Keratinocyte (primary cell): ENCODE results near the gene TMEM45A. TPM values are rescaled to one million over a fixed set of nuclear protein-coding genes. Genes with fewer than 3 reads are reported as not detected.
"Not testable (repeated sequence)": the region's sequence is repeated elsewhere in the genome, so short reads cannot be mapped to it uniquely, and the experiment has no call there.

Source experiments
- DNase-seq: peaks from one replicate; pipeline ENCODE4 v3.0.0-alpha.2; 2011; ENCODE audit warnings: low read depth, missing footprints, low spot score
- FAIRE-seq: peaks from 2 replicates; lab custom pipeline; 2011; peaks lifted over from hg19 to GRCh38; lab: Jason Lieb, UNC
- H2AFZ ChIP-seq: 2 replicates; pipeline ENCODE4 v1.6.0; 2012; ENCODE audit warnings: low read length, control low read depth, inconsistent platforms; ENCODE audit not compliant: control insufficient read depth
- H3K27ac ChIP-seq: 2 replicates; pipeline ENCODE4 v1.5.1; 2011; ENCODE audit warnings: low read length; ENCODE audit not compliant: control insufficient read depth, insufficient read depth
- H3K27me3 ChIP-seq: 3 replicates; pipeline ENCODE4 v1.6.0; 2011; ENCODE audit warnings: low read length; ENCODE audit not compliant: control insufficient read depth, insufficient read depth; ENCODE audit errors: extremely low read depth
- H3K36me3 ChIP-seq, 2 experiments: 2 replicates in 1 of 2; 3 replicates in 1 of 2; pipeline ENCODE4 v1.5.1; 2011; ENCODE audit warnings: low read length in 2 of 2, mild to moderate bottlenecking in 1 of 2; ENCODE audit not compliant: control insufficient read depth in 2 of 2, insufficient read depth in 2 of 2; ENCODE audit errors: extremely low read depth in 1 of 2
- H3K4me1 ChIP-seq: 3 replicates; pipeline ENCODE4 v1.5.1; 2011; ENCODE audit warnings: low read length; ENCODE audit not compliant: control insufficient read depth, insufficient read depth; ENCODE audit errors: extremely low read depth
- H3K4me2 ChIP-seq: 3 replicates; pipeline ENCODE4 v1.6.0; 2011; ENCODE audit warnings: low read depth, low read length; ENCODE audit not compliant: control insufficient read depth, insufficient read depth; ENCODE audit errors: extremely low read depth
- H3K4me3 ChIP-seq, 3 experiments: fragments of 200-600 bp in 1 of 3; sonication (generic) in 1 of 3; 2 replicates in 2 of 3; 3 replicates in 1 of 3; pipeline ENCODE4 v1.5.1; 2011 to 2016; ENCODE audit warnings: low read length in 3 of 3, mild to moderate bottlenecking in 3 of 3, control low read depth in 2 of 3, inconsistent platforms in 1 of 3, low read depth in 1 of 3, mixed read lengths in 1 of 3, mixed run types in 1 of 3, moderate library complexity in 1 of 3; ENCODE audit not compliant: control insufficient read depth in 2 of 3, insufficient read depth in 2 of 3; ENCODE audit errors: extremely low read depth in 1 of 3
- H3K79me2 ChIP-seq: 2 replicates; pipeline ENCODE4 v1.6.0; 2012; ENCODE audit warnings: low read length; ENCODE audit not compliant: control insufficient read depth, insufficient read depth
- H3K9ac ChIP-seq: 3 replicates; pipeline ENCODE4 v1.6.0; 2011; ENCODE audit warnings: low read length; ENCODE audit not compliant: control insufficient read depth, insufficient read depth; ENCODE audit errors: extremely low read depth
- H3K9me1 ChIP-seq: 3 replicates; pipeline ENCODE4 v1.6.0; 2011; ENCODE audit warnings: low read length; ENCODE audit not compliant: control insufficient read depth, insufficient read depth; ENCODE audit errors: extremely low read depth
- H3K9me3 ChIP-seq: 2 replicates; pipeline ENCODE4 v1.5.1; 2012; ENCODE audit warnings: low read depth, low read length; ENCODE audit not compliant: control insufficient read depth
- H4K20me1 ChIP-seq: 3 replicates; pipeline ENCODE4 v1.6.0; 2011; ENCODE audit warnings: low read length; ENCODE audit not compliant: control insufficient read depth, insufficient read depth; ENCODE audit errors: extremely low read depth
- EZH2 ChIP-seq: IDR thresholded peaks from one replicate; pipeline ENCODE4 v1.6.1; 2012; ENCODE audit warnings: inconsistent platforms, mild to moderate bottlenecking, low read length, moderate library complexity
- dilution Hi-C: fragments of 300-500 bp; cut with MboI; formaldehyde crosslinking; loops from one replicate; pipeline ENCODE4 v1.7.0; 2020; ENCODE audit warnings: low sequenced_read_pairs; ENCODE audit not compliant: extremely low pct_ligation_motif_present
- polyA plus RNA-seq, 5 experiments: library from polyadenylated mRNA; depleted of rRNA in 3 of 5; stranded (reverse) in 3 of 5; stranded (forward) in 1 of 5; unstranded in 1 of 5; fragments of >200 nt; gene quantifications; 1 replicate in 1 of 5; 2 replicates in 3 of 5; 3 replicates in 1 of 5; pipeline versions ENCODE4 v1.2.1 to v1.2.3, GENCODE V29; 2011 to 2012; ENCODE audit warnings: missing spikeins in 2 of 5, low read depth in 1 of 5, low replicate concordance in 1 of 5
- TF ChIP-seq, protein P1 (sequence below), 3 experiments: IDR thresholded peaks in 1 of 3; conservative IDR thresholded peaks in 1 of 3; optimal IDR thresholded peaks in 1 of 3; 2 replicates in 2 of 3; 3 replicates in 1 of 3; pipeline versions ENCODE3 to v1.5.1; 2011; ENCODE audit warnings: low read length in 3 of 3, mild to moderate bottlenecking in 3 of 3, moderate library complexity in 2 of 3, control low read depth in 1 of 3, inconsistent platforms in 1 of 3; ENCODE audit not compliant: insufficient read depth in 2 of 3; ENCODE audit errors: extremely low read depth in 1 of 3

Gene TMEM45A
- polyA plus RNA-seq, 1 donor (not counting 4 experiments of a cell fraction or from before 2014, with no cell fraction given), result 57.2 TPM

DNA sequence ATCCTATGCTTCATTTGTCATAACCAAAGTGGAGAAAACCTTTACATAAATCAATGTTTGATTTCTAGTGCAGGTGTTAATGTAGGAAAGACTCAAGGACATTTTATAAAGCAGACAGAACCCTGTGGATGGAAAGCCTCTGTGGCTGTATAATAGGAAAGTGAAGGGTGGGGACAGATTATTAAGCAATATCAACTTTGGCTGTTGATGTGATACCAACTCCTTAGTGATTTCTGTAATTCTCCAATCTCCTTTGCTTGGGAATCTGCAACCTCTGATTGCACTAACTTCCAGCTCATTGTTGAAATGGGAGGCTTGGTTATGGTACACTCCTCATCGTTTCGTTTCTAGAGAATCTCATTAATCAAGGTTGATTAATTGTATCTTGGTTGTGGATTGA, 87.7 kb downstream of the TMEM45A start:
- H3K36me3 ChIP-seq, result no peaks in the 10 kb centered on the region
- H3K9me3 ChIP-seq, result no peaks in the 10 kb centered on the region
- H3K27ac ChIP-seq, result no peak overlapping the region
- H4K20me1 ChIP-seq, result no peaks in the 10 kb centered on the region
- no peak overlapping the region for H3K4me3 ChIP-seq
- FAIRE-seq (no peak), DNase-seq (no peak)
- no peak for TF ChIP-seq EZH2
- TF ChIP-seq, protein P1, sequence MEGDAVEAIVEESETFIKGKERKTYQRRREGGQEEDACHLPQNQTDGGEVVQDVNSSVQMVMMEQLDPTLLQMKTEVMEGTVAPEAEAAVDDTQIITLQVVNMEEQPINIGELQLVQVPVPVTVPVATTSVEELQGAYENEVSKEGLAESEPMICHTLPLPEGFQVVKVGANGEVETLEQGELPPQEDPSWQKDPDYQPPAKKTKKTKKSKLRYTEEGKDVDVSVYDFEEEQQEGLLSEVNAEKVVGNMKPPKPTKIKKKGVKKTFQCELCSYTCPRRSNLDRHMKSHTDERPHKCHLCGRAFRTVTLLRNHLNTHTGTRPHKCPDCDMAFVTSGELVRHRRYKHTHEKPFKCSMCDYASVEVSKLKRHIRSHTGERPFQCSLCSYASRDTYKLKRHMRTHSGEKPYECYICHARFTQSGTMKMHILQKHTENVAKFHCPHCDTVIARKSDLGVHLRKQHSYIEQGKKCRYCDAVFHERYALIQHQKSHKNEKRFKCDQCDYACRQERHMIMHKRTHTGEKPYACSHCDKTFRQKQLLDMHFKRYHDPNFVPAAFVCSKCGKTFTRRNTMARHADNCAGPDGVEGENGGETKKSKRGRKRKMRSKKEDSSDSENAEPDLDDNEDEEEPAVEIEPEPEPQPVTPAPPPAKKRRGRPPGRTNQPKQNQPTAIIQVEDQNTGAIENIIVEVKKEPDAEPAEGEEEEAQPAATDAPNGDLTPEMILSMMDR (optimal IDR thresholded peaks at IDR 0.05 in 1 of 3, IDR thresholded peaks at IDR 0.05 in 1 of 3, conservative IDR thresholded peaks at IDR 0.05 in 1 of 3; ENCODE audit: extremely low read depth in 1 of 3, insufficient read depth in 2 of 3, low read length in 3 of 3), result no peak
- no peak overlapping the region for H3K9ac ChIP-seq
- no peaks in the 10 kb centered on the region for H3K4me1 ChIP-seq
- no peak overlapping the region for H3K4me2 ChIP-seq
- H3K9me1 ChIP-seq, result no peaks in the 10 kb centered on the region
- no peaks in the 10 kb centered on the region for H3K27me3 ChIP-seq
- no peaks in the 10 kb centered on the region for H3K79me2 ChIP-seq
- dilution Hi-C loops, result no loop called here
- H2AFZ ChIP-seq, result no peak overlapping the region

DNA sequence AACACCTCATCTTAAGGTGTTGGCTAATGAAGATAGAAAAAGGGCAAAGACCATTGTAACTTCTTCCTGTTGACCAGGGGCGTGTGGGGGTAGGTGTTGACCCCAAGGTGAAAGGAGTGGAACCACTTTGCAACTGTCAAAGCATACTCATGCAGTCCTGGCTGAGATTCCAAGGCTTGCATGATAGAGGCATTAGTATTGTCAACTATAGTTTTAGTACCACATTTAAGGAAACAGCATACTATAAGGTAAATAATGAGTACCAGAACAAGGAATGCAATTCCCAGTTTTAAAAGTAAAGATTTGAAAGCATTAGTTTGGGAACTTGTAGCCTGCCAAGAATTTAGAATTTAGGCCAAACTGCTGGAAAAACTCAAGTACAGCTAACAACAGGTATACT, 89.2 kb downstream of the TMEM45A start:
- no peaks in the 10 kb centered on the region for H3K9me1 ChIP-seq
- no peak overlapping the region for H3K4me2 ChIP-seq
- H3K9ac ChIP-seq, result no peak overlapping the region
- H3K27me3 ChIP-seq, result no peaks in the 10 kb centered on the region
- no peak overlapping the region for H2AFZ ChIP-seq
- no peak overlapping the region for H3K27ac ChIP-seq
- no peaks in the 10 kb centered on the region for H3K9me3 ChIP-seq
- no peak for FAIRE-seq
- no peak for DNase-seq
- H3K79me2 ChIP-seq, result no peaks in the 10 kb centered on the region
- TF ChIP-seq, protein P1 (optimal IDR thresholded peaks at IDR 0.05 in 1 of 3, IDR thresholded peaks at IDR 0.05 in 1 of 3, conservative IDR thresholded peaks at IDR 0.05 in 1 of 3; ENCODE audit: extremely low read depth in 1 of 3, insufficient read depth in 2 of 3, low read length in 3 of 3), result no peak
- TF ChIP-seq EZH2, result no peak
- dilution Hi-C loops, result no loop called here
- no peaks in the 10 kb centered on the region for H4K20me1 ChIP-seq
- H3K4me1 ChIP-seq, result no peaks in the 10 kb centered on the region
- H3K4me3 ChIP-seq, result no peak overlapping the region
- no peaks in the 10 kb centered on the region for H3K36me3 ChIP-seq

DNA sequence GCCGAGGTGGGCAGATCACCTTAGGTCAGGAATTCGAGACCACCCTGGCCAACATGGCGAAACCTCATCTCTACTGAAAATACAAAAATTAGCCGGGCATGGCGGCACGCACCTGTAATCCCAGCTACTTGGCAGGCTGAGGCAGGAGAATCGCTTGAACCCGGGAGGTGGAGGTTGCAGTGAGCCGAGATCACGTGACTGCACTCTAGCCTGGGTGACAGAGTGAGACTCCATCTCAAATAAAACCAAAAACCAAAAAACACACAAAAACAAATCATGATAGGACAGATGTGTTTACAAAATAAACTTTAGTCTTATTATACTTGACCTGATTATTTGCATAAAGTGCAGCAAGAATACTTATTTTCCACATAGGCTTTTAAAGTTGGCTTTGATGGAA, 89.7 kb downstream of the TMEM45A start:
- H3K79me2 ChIP-seq, H3K27ac ChIP-seq, H3K27me3 ChIP-seq, H2AFZ ChIP-seq, dilution Hi-C loops, H4K20me1 ChIP-seq, H3K4me1 ChIP-seq, H3K9ac ChIP-seq, H3K4me3 ChIP-seq, H3K9me3 ChIP-seq, FAIRE-seq, H3K4me2 ChIP-seq, H3K36me3 ChIP-seq, H3K9me1 ChIP-seq, DNase-seq: not testable (repeated sequence)
